Posterior vena cava (tissue), 2 donors: Measurements from ENCODE around the gene ATXN7. TPM values are rescaled to one million over a fixed set of nuclear protein-coding genes. Genes with fewer than 3 reads are reported as not detected.

Source experiments
- DNase-seq: peaks from one replicate; pipeline ENCODE4 v3.0.0-alpha.2; 2020; ENCODE audit warnings: low spot score
- intact Hi-C, 2 donors: fragments of 100-400 bp; cut with DNase I; formaldehyde crosslinking; loops; one replicate each; pipeline versions ENCODE4 v1.14.1 to v1.14.2; 2022 to 2023
- total RNA-seq, 2 donors: library from RNA; stranded (reverse); fragmentation: NEBNext Ultra II Directional; extraction: Animal tissue kit (Norgen Biotek cat#: 25700); gene quantifications; one replicate each; pipeline ENCODE4 v1.2.1, GENCODE V29; 2021
- donor health status: DM: yes; HTN: yes; CAD: no.
- donor health status: DM: yes; HTN: yes; CAD: no.

The ATXN7 gene
- total RNA-seq, 2 donors from 2014 or later, result 25.5 to 31.0 TPM

DNA sequence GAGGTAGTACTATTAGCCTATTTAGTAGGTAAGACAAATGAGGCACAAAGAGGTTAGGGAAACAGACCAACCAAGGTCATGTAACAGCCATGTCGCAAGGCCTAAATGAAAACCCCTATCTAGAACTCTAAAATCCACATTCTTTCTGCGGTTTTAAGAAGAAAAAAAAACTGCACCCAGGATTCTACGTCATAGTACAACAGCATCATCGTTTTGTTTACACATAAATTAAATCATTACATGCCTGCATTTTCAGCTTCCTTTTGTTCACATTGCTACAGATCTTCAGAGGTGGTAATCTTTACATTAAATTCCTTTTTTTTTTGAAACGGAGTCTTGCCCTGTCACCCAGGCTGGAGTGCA lies 160.2 kb downstream of the ATXN7 start:
- DNase-seq, result no peak
- intact Hi-C loops, result loop anchor here in 1 of 2 donors (5.0 kb wide), 2 partner anchors 188 to 652 kb away; no protein-coding TSS in a partner anchor

DNA sequence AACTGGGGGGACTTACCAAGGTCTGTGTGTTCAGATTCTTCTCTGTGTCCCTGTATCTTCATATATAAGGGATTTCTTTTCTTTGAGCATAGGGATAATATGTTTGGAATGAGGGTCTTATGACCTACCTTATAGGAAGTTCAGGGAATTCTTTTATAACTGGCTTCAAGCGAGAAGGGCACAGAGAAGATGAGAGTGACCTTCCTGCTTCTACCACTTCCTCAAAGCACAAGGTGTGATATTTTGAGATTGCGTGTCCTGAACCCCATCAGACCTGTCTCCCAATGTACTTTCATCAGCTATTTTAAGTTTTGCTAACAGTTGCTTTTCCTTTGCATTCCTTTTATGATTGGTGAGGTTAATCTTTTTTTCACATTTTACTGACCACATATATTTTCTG lies 162.7 kb downstream of the ATXN7 start:
- intact Hi-C loops, result loop anchor here in 1 of 2 donors (5.0 kb wide), 1 partner anchor 371 kb away; no protein-coding TSS in a partner anchor
- no peak for DNase-seq

DNA sequence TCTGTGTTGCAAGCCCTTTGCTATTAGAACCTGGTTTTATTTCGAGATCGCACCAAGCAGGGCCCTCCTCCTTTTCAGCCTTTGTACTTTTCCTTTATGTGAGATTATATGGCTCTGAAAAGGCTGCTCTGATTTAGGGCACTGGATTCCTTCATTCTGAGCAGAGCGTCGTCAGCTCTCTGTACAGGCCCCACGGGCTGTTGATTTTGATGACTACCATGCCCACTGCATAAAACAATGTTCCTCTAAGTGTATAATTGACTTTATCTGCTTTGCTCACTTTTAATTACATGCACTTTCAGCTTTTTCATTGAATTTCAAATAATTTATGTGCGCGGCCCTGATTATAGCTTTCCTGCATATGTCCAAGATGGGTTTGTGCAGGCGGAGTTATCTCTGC lies 164.0 kb downstream of the ATXN7 start:
- DNase-seq, result no peak
- intact Hi-C loops, result loop anchor here in 1 of 2 donors (5.0 kb wide), 1 partner anchor 370 kb away; no protein-coding TSS in a partner anchor

DNA sequence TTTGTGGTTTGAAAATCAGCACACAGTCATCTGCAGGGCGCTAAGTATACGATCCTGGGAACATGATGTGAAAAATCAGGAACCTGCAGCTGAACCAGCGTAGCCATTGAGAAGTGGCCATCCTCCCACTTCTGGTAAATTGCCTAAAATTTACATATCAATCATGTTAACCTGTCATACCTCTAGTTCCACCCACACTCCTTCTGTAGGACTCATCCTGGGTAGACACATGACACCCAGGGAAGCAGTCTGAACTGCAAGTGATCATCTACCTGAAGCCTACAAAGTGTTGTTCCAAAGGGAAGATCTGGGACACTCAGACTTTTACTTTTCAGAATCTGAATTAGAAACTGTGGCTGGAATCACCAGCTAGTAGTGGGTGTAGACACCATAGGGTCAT lies 165.1 kb downstream of the ATXN7 start:
- intact Hi-C loops, result loop anchor here in 1 of 2 donors (5.0 kb wide), 1 partner anchor 369 kb away; no protein-coding TSS in a partner anchor

DNA sequence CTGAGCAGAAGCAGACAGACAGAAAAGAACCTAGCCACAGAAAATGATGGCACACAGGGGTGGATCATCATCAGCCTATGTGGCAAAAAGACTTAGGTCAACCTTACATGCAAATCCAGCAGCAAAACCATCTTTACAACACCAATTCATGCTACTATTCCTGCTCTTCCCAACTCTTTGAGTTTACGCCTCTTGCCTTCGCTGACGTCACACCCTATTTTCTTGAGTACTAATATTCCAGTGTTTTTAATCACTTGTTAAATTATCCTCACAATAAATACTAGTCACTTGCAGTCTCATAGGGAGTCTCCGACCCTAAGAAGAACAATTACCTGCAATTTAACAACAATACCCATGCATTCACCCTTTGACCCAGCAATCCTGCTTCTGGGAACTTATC lies 165.6 kb downstream of the ATXN7 start:
- DNase-seq, result no peak
- intact Hi-C loops, result loop anchor here in 1 of 2 donors (5.0 kb wide), 1 partner anchor 368 kb away; no protein-coding TSS in a partner anchor

More for the DNA sequence above, 165.1 kb downstream of the ATXN7 start:
- DNase-seq, result no peak

DNA sequence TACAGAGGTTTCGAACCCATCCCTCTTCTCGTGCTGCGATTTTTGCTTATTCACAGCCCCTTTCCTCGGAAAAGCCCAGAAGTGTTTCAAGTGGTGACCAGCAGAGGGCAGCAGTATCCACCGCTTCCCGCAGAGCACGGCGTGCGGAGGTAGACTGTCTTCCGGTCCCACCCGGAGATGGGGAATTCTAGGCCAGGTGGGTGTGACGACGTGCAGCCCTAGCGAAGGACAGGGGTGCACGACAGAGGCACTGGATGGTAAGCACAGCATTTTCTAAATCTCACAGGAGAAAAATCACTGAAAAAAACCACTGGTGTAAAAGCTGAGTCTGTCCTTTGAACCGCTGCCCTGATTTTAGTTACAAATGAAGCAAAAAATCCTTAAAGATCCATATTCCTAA lies 167.1 kb downstream of the ATXN7 start:
- intact Hi-C loops, result loop anchor here (2.0 to 10.0 kb wide), 3 partner anchors 370 to 454 kb away; no protein-coding TSS in a partner anchor
- peak; percentile 87 for DNase-seq

DNA sequence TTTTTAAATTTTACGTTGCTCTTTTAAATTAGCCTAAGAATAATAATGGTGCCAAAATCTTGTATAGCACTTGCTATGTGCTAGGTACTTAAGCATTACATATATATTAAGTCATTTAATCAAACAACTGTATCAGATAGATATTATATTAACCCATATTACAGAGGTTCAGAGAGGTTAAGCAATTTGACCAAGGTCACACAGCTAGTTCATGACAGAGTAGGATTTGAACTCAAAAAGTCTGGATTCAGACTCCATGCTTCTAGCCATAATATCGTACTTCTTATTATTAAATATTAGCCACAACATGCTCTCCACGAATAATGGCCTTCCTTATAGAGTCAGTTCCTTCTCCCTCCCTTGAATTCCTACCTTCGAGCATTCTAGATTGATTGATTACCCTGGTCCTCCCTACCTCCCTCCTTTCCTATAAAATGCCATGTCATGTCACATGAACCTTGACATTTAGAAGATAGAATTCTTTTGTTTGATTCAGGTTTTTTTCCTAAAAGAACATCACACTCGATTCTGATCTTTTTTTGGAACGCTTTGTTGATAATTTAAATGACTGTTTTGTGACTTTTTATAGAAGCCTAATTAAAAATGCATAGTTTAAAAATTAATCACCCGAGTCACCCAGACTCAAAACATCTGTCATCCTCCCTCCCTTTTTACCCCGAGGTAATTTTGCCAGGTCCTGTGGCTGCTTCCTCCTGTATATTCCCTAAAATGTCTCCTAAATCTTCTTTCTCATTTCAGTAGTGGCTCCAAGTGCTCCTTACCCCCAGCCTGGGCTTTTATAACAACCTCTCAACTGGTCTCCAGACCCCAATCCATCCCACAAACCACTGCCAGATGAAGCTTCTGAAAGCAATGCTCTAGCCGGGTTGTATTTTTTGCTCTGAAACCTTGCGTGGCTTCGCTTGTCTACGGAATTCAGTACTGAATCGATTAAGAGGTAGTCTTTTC lies 168.2 kb downstream of the ATXN7 start:
- intact Hi-C loops, result loop anchor here (2.0 to 10.0 kb wide), 3 partner anchors 369 to 453 kb away; no protein-coding TSS in a partner anchor

DNA sequence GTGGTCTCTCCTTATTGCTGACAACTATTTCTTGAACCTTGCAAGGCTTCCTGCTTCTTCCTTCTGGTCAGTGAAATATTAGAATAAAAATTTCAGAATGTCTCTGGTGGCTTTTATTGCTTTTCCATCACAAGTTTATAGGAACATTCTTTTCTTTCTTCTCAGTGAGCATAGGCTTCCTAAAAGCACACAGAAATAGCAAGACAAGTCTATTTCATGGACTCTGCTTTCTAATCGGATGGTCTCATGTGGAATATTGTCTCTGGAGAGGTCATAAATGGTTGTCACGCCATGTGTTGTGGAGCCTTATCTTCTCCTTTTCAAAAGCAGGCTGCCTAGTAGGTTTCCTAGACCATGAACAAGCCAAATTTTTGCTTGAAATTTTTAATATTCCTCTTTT lies 169.4 kb downstream of the ATXN7 start:
- no peak for DNase-seq
- intact Hi-C loops, result loop anchor here (5.0 to 10.0 kb wide), 2 partner anchors 449 to 452 kb away; no protein-coding TSS in a partner anchor

More for the DNA sequence above, 168.2 kb downstream of the ATXN7 start:
- no peak for DNase-seq

DNA sequence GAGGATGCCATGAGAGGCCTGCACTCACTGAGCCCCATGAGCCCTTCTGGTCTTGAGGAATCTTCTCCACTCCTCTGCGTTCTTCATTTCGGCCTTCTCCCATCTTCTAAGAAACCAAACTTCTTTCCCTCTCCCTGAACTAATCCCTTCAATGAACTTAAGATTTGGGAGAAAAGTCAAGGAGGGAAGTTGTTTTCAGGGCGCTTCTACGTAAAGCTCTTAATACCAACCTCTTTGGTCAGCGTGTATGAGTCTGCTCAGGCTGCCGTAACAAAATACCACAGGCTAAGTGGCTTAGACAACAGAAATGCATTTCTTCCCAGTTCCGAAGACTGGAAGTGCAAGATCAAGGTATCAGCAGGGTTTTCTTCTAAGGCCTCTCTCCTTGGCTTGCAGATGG lies 173.4 kb downstream of the ATXN7 start:
- no peak for DNase-seq
- intact Hi-C loops, result loop anchor here in 1 of 2 donors (10.0 kb wide), 1 partner anchor 448 kb away; no protein-coding TSS in a partner anchor

DNA sequence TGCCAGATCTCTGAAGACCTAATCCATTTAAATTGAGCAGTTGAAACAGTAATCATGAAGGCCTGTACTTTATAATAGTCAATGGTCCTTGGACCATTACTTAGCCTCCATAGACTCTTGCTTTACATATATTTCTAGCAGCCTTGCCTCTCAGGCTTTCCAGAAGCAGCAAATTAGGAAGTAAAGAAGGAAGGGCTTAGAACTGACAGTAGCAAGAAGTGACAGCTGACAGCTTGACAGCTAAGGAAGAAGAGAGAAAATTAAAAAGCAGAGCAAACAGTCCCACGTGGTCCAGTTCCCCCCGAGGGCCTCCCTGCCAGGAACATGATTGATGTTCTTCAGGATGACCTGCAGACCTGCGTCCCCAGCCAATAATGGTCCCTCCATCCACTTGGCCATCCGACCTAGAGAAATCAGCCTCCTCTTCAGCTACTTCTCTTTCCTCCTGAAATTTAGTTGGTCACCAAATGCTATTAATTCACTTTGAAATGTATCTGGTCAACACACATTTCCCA lies 174.6 kb downstream of the ATXN7 start:
- no peak for DNase-seq
- intact Hi-C loops, result loop anchor here in 1 of 2 donors (10.0 kb wide), 1 partner anchor 446 kb away; no protein-coding TSS in a partner anchor

DNA sequence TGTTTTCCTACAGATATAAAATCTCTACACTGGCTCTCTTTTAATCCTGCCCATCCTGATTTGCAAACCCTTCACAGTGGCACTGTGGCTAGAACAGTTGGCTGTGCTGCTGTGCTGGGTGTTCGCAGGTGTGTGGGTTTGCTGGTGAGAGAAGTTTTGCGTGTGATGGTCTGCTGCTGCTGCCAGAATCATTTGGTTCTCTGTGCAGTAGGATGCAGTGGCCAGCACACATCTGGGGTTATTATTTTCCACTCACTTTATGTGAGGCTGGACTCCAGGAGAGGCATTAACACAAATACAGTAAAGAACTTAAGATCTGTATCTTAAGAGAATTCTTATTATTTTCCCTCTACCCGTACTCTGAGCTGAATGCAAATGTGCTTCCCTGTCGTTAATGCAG lies 175.7 kb downstream of the ATXN7 start:
- intact Hi-C loops, result loop anchor here in 1 of 2 donors (10.0 kb wide), 1 partner anchor 445 kb away; no protein-coding TSS in a partner anchor
- no peak for DNase-seq

DNA sequence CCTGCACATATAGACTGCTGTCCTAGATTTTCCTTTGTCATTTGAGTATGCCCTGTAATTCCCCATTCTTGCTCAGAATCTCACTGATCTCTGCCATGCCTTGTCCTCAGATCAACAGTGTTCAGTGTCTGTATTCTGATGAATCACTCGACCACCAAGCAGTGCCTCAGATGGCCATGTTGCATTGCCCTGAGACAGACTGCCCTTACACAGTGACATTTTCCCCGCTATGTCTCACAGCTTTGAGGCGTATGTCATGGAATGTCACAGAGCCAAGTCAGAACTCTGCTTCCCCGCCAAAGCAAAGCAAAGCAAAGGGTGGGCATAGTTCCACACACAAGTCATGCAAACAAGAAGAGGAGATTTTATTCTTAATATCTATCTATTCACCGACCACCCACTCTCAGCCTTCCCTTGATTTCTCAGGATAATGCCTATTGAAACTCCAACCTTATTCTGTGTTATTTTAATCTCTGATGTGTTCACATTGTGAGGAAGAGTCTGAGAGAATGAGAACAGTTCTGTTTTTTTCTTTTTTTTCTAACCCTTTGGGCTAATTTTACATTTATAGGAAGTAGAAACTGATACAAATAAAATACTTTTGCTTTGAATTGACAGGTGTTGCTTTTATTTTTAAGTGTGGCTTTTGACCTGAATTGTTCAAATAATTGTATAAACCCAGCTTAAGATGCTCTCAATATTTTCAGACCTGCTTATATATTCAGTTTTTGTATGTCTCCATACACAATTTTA lies 176.5 kb downstream of the ATXN7 start:
- DNase-seq, result no peak
- intact Hi-C loops, result loop anchor here in 1 of 2 donors (10.0 kb wide), 1 partner anchor 445 kb away; no protein-coding TSS in a partner anchor

DNA sequence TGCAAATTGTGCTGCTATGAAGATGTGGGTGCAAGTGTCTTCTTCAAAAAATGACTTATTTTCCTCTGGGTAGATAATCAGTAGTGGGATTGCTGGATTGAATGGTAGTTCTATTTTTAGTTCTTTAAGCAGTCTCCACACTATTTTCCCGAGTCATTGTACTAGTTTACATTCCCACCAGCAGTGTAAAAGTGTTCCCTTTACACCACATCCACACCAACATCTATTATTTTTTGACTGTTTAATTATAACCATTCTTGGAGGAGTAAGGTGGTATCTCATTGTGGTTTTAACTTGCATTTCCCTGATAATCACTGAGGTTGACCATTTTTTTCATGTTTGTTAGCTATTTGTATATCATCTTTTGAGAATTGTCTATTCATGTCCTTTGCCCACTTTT lies 179.3 kb downstream of the ATXN7 start:
- no peak for DNase-seq
- intact Hi-C loops, result no loop called here

DNA sequence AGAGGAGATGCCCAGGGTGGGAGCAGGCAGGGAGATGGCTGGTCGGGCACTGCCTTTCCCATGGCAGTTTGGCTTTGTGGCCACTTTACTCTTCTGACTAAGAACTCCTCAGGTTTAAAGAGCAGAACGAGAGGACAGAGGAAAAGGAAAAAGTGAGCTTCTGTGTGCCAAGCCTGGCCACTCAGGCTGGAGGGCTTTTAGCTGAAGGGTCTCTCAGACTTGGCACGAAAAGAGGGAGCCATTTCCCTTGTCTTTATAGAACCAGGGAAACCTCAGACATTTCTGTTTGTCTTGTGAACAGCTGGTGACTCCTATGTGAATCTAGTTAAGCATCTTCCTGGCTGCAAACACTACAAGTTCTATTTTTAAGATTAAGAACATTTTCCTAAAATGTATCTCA lies 182.9 kb downstream of the ATXN7 start:
- DNase-seq, result no peak
- intact Hi-C loops, result no loop called here

DNA sequence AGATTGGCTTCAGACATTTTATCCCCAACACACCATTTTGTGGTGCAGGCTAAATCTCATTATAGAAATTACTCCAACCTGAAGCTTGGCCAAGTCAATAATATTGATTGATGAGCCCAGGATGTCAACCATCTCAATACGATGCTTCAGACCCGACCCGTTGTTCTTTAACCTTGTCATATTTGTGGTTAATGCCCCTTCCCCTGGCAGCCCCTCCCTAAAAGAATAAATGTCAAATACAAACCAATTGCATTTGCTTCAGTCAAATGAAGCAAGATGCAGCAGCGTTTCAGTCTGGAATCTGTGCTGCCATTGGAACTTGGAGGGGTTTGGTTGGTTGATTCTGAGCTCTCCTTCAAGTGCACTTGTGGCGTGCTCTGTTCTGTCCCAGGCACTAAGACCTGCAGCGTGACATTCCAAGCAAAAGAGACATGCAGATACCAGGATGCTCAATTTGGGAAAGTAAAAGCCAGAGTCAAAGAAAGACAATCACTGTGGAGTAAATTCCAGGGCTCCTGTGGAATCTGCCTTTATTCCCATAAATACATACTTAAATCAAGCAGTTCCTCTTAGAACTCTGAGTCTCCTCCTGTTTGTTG lies 183.4 kb downstream of the ATXN7 start:
- intact Hi-C loops, result no loop called here
- no peak for DNase-seq

DNA sequence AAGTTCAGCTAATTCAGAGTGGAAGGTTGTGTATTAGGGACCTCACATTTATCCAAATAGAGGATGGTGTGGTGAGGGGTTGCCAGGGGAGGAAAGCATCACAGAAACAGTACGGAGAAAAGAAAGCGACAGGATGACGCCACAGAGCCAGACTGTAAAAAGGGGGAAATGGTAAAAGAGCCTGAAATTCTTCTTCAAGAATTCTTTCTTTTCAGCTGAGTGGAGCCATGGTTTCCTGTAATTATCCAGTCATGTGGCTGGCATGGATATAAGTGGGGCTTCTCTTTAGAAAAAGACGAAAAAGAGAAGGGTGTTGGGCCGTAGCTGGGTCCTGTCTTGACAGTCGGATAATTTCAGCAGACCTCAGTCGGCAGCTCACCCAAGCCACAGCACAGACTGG lies 184.1 kb downstream of the ATXN7 start:
- intact Hi-C loops, result no loop called here
- no peak for DNase-seq

DNA sequence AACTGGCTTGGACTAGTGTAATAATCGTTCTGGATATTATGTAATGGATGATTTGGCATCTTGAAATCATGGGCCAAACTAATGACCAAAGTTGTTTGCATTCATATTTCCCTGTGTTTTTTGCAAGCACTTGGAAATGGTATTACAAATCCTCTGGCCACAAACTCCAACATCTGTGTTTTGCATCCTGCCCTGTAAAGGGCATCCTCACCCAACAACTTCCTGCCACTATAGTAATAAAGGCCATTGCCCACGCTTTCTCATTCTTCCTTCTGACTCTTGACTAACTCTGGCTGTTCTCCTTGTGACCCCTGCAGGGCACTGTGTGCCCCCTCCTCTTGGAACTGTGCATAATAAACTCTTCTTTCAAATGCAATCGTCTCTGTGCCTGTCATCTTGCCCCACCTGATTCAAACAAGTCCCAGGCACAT lies 185.0 kb downstream of the ATXN7 start:
- intact Hi-C loops, result no loop called here

DNA sequence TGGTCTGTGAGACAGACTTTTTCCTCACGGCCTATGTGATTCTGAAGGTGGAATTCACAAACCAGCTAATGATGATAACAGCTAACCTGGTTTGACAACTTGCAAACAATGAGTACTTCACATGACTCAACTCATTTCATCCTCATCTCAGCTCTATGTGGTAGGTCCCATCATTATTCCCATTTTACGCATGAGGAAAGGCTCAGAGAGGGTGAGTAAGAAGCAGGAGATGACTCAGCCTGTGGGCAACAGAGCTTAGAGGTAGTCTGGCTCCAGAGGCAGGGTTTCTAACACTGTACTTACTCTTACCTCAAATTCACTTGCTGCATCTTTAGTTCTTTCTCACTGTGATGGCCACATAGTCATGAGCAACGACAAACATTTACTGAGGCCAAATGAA lies 185.5 kb downstream of the ATXN7 start:
- no peak for DNase-seq
- intact Hi-C loops, result no loop called here

More for the DNA sequence above, 185.0 kb downstream of the ATXN7 start:
- no peak for DNase-seq

DNA sequence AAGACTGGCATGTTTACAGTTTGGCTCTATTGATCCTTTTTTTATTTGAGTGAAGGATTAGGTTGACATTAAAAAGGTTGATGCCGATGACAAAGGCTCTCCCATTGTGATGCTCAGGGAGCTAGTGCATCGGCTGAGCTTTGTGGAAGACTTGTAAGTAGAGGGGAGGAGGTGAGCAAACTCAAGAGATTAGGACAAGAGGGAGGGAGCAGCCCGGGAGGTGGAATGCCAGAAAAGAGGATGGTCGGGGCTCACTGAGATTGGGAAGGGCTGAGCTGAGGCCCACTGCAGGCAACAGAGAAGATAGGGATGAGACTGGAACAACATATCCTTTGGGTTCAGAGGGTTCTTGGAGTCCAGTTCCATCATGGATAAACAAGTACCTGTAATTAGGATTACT lies 186.2 kb downstream of the ATXN7 start:
- no peak for DNase-seq
- intact Hi-C loops, result no loop called here
